Ammon's horn (tissue), 1 donor: ENCODE data around the gene ASB2.

Experiments used
- DNase-seq: peaks from one replicate; pipeline ENCODE4 v3.0.0-alpha.2; 2016; ENCODE audit warnings: low spot score

Gene ASB2

GRCh38 chr14:93902619-93903307, 73.6 kb downstream of the ASB2 start:
- no peak for DNase-seq

- DNase-seq = no peak
These were observed 74.6 kb downstream of the ASB2 start for GRCh38 chr14:93901813-93902212.

GRCh38 chr14:93898731-93899130, 77.6 kb downstream of the ASB2 start:
- no peak for DNase-seq

GRCh38 chr14:93898081-93898611, 78.2 kb downstream of the ASB2 start:
- DNase-seq = no peak

GRCh38 chr14:93897476-93897845, 78.9 kb downstream of the ASB2 start:
- no peak for DNase-seq

- no peak for DNase-seq
These were observed 81.3 kb downstream of the ASB2 start for GRCh38 chr14:93895023-93895604.

- no peak for DNase-seq
These were observed 82.6 kb downstream of the ASB2 start for GRCh38 chr14:93893661-93894261.

GRCh38 chr14:93892923-93893558, 83.3 kb downstream of the ASB2 start:
- DNase-seq = peak; percentile 70

GRCh38 chr14:93892505-93892839, 83.9 kb downstream of the ASB2 start:
- DNase-seq = no peak

GRCh38 chr14:93891756-93892504, 84.4 kb downstream of the ASB2 start:
- DNase-seq = no peak

- no peak for DNase-seq
These were observed 86.5 kb downstream of the ASB2 start for GRCh38 chr14:93889739-93890483.

GRCh38 chr14:93888995-93889394, 87.4 kb downstream of the ASB2 start:
- no peak for DNase-seq

GRCh38 chr14:93884950-93885349, 91.4 kb downstream of the ASB2 start:
- no peak for DNase-seq
